Vagina (tissue), 2 donors: ENCODE results near the gene RIN2.
"Not testable (repeated sequence)": the region's sequence is repeated elsewhere in the genome, so short reads cannot be mapped to it uniquely, and the experiment has no call there.

Experiments used
- CTCF ChIP-seq, 3 experiments: fragments of 450-650 bp in 2 of 3; fragments of 200-600 bp in 1 of 3; sonication (generic) in 1 of 3; IDR thresholded peaks; one replicate each; pipeline ENCODE4 v1.5.1; 2017 to 2019; ENCODE audit warnings: antibody characterized with exemption in 3 of 3, mild to moderate bottlenecking in 2 of 3, moderate library complexity in 2 of 3
- POLR2AphosphoS5 ChIP-seq, 2 donors: sonication (generic); formaldehyde crosslinking; IDR thresholded peaks; one replicate each; pipeline ENCODE4 v1.9.0; 2017; ENCODE audit warnings: antibody characterized with exemption in 2 of 2, mild to moderate bottlenecking in 2 of 2, low read depth in 1 of 2; ENCODE audit not compliant: insufficient read depth in 1 of 2

- not testable (repeated sequence) for TF ChIP-seq CTCF (IDR thresholded peaks at IDR 0.05); POLR2AphosphoS5 (IDR thresholded peaks at IDR 0.05; ENCODE audit: insufficient read depth in 1 of 2, low read depth in 1 of 2)
These were observed 3.9 kb upstream of the RIN2 start for GRCh38 chr20:19754201-19754600.
